Fibroblast of lung (primary cell): ENCODE measurements around the gene C17orf50.

Source experiments
- CTCF ChIP-seq, 2 donors: IDR thresholded peaks in 1 of 2; conservative IDR thresholded peaks in 1 of 2; 1 replicate in 1 of 2; 2 replicates in 1 of 2; pipeline ENCODE4 v1.5.1; 2011 to 2012; ENCODE audit warnings: low read length in 2 of 2, control low read depth in 1 of 2, inconsistent platforms in 1 of 2, low read depth in 1 of 2, mild to moderate bottlenecking in 1 of 2
- EZH2 ChIP-seq: IDR thresholded peaks from 2 replicates; pipeline ENCODE4 v1.5.1; 2012; ENCODE audit warnings: low read length, control low read depth, mild to moderate bottlenecking; ENCODE audit errors: missing control alignments

DNA sequence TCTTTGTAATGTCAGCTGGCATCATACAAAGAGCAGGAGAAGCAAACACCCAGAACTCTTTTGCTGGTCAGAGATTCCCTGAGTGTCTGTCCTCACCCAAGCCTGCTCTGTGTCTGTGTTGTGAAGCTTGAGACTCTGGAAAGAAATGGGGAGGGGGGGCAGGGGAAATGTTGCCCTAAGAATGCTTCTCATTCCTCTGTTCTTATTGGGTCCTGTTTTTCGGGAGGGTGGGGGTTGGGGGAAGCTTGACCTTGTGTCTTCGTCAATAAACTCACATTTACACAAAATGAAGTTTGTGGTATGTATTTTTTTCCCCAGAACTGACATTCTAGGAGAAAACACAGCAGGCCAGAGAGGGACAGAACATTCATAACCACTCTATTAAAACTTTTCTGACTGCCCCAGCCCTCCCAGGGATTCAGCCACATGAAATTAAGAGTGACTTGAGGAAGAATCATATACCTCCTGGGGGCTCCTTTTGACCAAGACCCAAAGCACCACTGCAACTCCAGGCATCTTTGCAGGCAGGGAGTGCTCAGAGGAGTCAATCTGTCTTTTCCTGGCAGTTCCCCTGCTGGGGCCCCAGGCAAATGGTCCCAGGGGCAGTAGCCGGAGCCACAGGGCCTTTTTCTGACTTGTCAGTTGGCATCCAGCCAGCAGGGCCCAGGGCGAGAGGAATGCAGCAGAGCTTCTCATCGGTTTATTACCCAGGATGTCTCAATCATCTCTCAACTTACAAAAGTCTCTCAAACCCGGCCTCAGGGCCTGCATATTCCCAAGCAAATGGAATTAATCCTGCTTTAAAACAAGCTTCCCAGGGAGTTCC lies 34.3 kb upstream of the C17orf50 start:
- TF ChIP-seq CTCF (conservative IDR thresholded peaks at IDR 0.05 in 1 of 2, IDR thresholded peaks at IDR 0.05 in 1 of 2; ENCODE audit: low read depth in 1 of 2, low read length in 2 of 2) (no peak), EZH2 (no peak)
